GM19395 (cell line): ENCODE measurements around the gene CACNA2D3.

Source experiments
- ATAC-seq: cut with Tn5 transposase; IDR thresholded peaks from one replicate; pipeline ENCODE4 v1.9.1; 2021; ENCODE audit warnings: mild to moderate bottlenecking, moderate library complexity; ENCODE audit not compliant: unreplicated experiment

The CACNA2D3 gene

DNA sequence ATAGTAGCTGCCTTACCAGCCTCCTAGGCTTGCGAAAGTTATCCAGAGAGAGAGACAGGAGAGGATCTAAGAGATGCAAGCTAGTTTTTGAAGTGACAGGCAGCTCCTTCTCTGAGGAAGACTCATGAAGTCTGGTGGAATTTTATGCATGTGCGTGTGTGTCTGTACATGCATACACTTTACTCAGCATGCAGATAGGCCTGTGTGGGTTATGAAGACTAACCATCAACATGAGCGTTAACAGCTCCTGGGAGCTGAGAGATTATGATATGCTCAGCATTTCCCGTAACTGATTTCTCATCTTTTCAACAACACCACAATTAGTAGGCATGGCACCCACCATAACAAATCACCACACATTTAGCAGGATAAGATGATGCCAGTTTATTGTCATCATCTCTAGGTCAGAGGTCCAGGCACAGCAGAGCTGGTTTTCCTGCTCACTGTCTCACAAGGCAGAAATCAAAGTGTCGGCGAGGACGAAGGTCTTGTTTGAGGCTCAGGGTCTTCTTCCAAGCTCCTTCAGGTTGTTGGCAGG lies 239.5 kb downstream of the CACNA2D3 start:
- no peak for ATAC-seq

DNA sequence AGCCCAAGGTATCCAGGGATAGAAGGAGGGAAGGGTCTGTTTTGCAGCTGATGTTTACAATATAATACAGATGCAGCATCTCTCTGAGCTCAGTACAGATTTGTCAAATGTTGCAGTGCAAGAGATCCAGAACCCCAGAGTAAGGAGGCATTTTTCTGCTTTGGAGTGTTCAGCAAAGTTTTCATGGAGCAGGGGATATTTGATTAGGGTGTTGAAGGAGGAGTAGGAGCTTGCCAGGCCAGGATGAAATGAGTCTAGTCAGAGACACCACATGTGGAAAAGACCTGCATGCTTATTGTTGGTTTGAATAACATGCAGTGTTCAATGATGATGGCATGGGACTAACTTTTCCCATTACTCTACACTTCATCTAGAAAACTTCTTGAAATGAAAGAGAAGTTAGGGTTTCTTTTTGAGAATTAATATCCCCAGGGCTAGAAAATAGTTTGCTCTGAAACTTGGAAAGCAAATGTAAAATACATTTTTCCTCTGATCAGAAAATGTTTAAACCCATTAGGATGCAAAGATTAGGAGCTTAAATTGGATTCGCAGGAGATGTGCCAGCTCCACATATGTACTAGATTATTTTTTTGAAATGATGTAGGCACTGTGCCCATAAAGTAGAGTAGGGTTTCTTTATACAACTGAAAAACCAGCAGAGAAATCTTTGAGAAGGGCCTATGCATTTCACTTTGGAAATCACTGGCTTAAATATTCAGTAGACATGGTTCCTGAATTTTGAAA lies 243.8 kb downstream of the CACNA2D3 start:
- no peak for ATAC-seq

GRCh38 chr3:54366839-54367238 lies 244.5 kb downstream of the CACNA2D3 start:
- ATAC-seq = no peak

DNA sequence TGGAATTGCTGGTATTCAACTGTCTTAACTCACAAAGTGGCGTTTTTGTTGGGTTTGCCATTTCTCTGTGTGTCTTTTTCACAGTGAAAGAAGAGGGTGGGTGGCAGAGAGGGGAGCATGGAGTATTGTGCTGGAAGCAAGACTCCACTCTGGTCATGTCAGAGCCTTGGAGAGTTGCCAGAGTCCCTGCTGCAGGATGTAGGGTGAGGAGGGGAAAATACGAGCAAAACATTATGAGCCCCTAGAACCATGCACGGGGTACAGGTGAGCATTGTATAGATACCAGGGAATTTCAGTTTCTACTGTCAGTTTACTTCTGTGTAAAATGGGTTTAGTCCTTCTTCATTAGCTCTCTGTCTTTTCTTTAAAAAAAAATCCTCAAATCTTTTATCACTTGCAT lies 249.9 kb downstream of the CACNA2D3 start:
- ATAC-seq = no peak

- no peak for ATAC-seq
Measured at GRCh38 chr3:54374214-54374852, 252.0 kb downstream of the CACNA2D3 start.

DNA sequence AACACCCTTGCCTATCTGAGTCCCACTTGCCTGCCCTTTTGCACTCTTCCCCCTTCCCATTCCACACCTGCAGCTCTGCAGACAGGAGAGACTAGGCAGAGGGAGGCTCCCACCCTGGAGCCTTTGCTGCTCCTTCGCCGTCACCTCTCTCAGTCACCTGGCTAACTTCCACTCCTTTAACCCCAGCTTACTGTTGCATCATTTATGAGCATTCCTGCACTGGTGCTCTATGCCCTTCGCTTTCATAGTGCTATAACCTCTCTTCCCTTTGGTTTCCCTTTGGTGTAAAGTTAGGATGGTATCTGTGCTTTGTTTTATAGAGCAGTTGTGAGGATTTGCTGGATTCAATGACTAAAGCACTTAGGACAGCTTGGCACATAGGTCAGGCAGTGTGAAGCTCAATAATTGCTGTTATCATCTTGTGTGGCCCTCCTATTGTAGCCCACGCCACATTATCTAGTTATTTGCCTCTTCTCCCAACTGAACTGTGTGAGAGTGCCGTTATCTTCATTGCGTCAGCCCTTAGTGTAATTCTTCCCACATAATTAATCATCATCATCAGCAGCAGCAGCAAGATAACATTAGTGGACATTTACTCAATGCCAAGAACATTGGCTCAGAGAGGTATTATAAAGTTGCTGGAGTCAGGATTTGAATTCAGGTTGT lies 253.9 kb downstream of the CACNA2D3 start:
- no peak for ATAC-seq

- ATAC-seq = no peak
Measured at GRCh38 chr3:54376939-54377578, 254.7 kb downstream of the CACNA2D3 start.

GRCh38 chr3:54378184-54378583 lies 255.8 kb downstream of the CACNA2D3 start:
- no peak for ATAC-seq

- no peak for ATAC-seq
Measured at GRCh38 chr3:54384279-54384678, 261.9 kb downstream of the CACNA2D3 start.

- ATAC-seq = no peak
Measured at GRCh38 chr3:54390582-54390981, 268.2 kb downstream of the CACNA2D3 start.

- no peak for ATAC-seq
Measured at GRCh38 chr3:54393150-54393549, 270.8 kb downstream of the CACNA2D3 start.

- ATAC-seq = no peak
Measured at GRCh38 chr3:54408328-54408727, 286.0 kb downstream of the CACNA2D3 start.

- no peak for ATAC-seq
Measured at GRCh38 chr3:54421943-54422342, 299.6 kb downstream of the CACNA2D3 start.

GRCh38 chr3:54424292-54424691 lies 301.9 kb downstream of the CACNA2D3 start:
- ATAC-seq = no peak

DNA sequence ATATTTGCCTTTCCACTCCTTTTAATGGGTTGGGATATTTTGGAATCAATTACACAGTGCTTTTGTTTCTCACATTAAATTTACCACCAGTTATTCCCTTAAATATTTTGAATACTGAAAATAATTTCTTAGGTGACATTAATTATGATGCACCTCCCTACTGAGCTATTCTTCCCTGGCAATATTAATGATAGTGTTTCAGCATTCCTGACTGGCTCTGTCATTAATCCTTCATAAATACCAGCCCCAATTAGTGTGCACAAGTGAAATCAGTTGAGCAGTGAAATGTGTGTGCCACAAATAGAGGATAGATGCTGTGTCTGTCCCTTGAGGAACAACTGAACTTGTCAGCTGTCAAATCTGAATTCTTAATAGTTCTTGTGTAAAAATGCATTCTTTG lies 304.0 kb downstream of the CACNA2D3 start:
- no peak for ATAC-seq

DNA sequence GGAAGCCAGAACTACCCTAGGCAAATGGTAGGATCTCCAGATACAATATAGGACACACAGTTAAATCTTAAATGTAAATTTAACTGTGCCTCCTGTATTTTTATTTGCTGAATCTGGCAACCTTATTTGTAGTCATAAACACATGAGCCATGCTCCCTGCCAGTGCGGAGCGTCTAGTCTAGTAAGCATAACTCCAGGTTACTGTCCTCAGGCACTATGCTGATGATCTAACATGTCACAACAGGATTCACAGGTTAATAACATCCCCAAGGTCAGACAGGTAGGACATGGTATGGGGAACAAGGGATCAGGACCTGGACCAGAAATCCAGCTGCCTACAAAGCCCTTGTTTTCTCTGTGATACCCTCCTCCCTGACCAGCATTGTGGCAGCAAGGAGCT lies 305.1 kb downstream of the CACNA2D3 start:
- no peak for ATAC-seq

- ATAC-seq = no peak
Measured at GRCh38 chr3:54427941-54428871, 305.9 kb downstream of the CACNA2D3 start.

GRCh38 chr3:54432975-54433374 lies 310.6 kb downstream of the CACNA2D3 start:
- no peak for ATAC-seq

DNA sequence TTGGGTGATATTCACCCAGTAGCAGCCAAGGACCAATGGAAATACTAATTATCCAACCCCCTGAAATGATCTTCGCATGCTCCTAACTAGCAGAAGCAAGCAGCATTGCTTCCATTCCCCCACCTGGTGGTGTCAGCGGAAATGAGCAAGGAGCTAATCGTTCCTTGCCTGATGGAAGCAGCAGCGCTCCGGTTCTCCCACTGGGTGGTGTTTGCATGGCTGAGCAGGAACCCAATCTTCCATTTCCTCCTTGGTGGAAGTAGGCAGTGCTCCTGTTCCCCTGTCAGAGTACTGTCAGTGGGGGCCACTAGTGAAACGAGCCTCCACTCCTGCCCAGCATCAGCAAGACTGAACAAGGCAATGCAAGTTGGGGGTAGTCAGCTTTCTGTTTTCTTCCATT lies 311.5 kb downstream of the CACNA2D3 start:
- no peak for ATAC-seq

- ATAC-seq = no peak
Measured at GRCh38 chr3:54434756-54435155, 312.4 kb downstream of the CACNA2D3 start.
